ENCODE results near the gene CADPS2.

DNA sequence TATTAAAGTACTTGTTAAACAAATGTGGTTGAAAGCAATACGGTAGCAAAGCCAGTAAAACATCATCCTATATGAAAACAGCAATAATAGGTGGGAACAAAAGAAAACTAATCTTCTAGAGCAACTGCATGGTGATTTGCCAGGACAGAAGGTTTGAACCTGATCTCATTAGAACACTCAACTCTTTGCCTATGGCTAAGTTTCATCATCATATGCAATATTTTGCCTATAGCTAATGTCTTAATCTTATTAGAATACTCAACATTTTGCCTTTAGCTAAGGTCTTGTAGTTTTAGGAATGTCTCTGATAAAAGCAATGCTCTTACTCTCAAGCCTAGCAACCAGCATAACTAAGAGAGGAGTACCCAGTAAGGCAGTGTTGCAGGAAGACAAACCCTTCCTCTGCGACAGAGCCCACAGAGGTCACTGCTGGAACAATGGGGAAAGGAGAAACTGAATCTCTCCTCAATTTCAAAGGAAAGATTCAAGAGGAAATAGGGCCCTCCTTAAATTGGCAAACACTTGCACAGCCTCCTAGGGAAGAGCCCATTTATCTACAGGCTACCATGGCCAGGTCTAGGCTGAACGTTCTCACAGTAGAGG is 38.3 kb downstream of the CADPS2 start:
- TF ChIP-seq POLR2A (IDR thresholded peaks at IDR 0.05) (no peak), POLR2AphosphoS5 (IDR thresholded peaks at IDR 0.05) (no peak), EP300 (IDR thresholded peaks at IDR 0.05) (no peak)
- TF ChIP-seq, protein P1, sequence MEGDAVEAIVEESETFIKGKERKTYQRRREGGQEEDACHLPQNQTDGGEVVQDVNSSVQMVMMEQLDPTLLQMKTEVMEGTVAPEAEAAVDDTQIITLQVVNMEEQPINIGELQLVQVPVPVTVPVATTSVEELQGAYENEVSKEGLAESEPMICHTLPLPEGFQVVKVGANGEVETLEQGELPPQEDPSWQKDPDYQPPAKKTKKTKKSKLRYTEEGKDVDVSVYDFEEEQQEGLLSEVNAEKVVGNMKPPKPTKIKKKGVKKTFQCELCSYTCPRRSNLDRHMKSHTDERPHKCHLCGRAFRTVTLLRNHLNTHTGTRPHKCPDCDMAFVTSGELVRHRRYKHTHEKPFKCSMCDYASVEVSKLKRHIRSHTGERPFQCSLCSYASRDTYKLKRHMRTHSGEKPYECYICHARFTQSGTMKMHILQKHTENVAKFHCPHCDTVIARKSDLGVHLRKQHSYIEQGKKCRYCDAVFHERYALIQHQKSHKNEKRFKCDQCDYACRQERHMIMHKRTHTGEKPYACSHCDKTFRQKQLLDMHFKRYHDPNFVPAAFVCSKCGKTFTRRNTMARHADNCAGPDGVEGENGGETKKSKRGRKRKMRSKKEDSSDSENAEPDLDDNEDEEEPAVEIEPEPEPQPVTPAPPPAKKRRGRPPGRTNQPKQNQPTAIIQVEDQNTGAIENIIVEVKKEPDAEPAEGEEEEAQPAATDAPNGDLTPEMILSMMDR (IDR thresholded peaks at IDR 0.05) = no peak
